IPS DF 6.9 (cell line): ENCODE measurements around the gene VAMP7.
A peak's percentile ranks its signal among the peaks of the same experiment; 100 is the strongest.
"Not testable (repeated sequence)": the region's sequence is repeated elsewhere in the genome, so short reads cannot be mapped to it uniquely, and the experiment has no call there.

Source experiments
- DNase-seq: peaks from one replicate; pipeline ENCODE4 v3.0.0-alpha.2; 2013; ENCODE audit warnings: low read depth, low spot score
- H3K27ac ChIP-seq: one replicate; pipeline ENCODE4 v1.5.1; 2013; ENCODE audit warnings: low read length, control low read depth
- H3K27me3 ChIP-seq: 2 replicates; pipeline ENCODE4 v1.6.1; 2013; ENCODE audit warnings: mild to moderate bottlenecking, low read length; ENCODE audit not compliant: control insufficient read depth, insufficient read depth
- H3K36me3 ChIP-seq: 2 replicates; pipeline ENCODE4 v1.6.1; 2013; ENCODE audit warnings: low read length; ENCODE audit not compliant: control insufficient read depth, insufficient read depth
- H3K4me1 ChIP-seq: 2 replicates; pipeline ENCODE4 v1.6.1; 2013; ENCODE audit warnings: low read length; ENCODE audit not compliant: control insufficient read depth, insufficient read depth
- H3K4me3 ChIP-seq: 2 replicates; pipeline ENCODE4 v1.5.1; 2013; ENCODE audit warnings: mild to moderate bottlenecking, low read length
- H3K9me3 ChIP-seq: 2 replicates; pipeline ENCODE4 v1.6.1; 2013; ENCODE audit warnings: low read length, inconsistent platforms; ENCODE audit not compliant: control insufficient read depth, insufficient read depth
- WGBS: extraction: QIAGEN DNeasy Blood & Tissue Kit; methylation state at CpG from one replicate; pipeline ENCODE4 v1.1.7; 2013; ENCODE audit warnings: mixed read lengths, missing lambda C conversion rate; ENCODE audit not compliant: insufficient read length, insufficient coverage; 5-methylcytosine and 5-hydroxymethylcytosine counted together

VAMP7 gene, protein sequence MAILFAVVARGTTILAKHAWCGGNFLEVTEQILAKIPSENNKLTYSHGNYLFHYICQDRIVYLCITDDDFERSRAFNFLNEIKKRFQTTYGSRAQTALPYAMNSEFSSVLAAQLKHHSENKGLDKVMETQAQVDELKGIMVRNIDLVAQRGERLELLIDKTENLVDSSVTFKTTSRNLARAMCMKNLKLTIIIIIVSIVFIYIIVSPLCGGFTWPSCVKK

DNA sequence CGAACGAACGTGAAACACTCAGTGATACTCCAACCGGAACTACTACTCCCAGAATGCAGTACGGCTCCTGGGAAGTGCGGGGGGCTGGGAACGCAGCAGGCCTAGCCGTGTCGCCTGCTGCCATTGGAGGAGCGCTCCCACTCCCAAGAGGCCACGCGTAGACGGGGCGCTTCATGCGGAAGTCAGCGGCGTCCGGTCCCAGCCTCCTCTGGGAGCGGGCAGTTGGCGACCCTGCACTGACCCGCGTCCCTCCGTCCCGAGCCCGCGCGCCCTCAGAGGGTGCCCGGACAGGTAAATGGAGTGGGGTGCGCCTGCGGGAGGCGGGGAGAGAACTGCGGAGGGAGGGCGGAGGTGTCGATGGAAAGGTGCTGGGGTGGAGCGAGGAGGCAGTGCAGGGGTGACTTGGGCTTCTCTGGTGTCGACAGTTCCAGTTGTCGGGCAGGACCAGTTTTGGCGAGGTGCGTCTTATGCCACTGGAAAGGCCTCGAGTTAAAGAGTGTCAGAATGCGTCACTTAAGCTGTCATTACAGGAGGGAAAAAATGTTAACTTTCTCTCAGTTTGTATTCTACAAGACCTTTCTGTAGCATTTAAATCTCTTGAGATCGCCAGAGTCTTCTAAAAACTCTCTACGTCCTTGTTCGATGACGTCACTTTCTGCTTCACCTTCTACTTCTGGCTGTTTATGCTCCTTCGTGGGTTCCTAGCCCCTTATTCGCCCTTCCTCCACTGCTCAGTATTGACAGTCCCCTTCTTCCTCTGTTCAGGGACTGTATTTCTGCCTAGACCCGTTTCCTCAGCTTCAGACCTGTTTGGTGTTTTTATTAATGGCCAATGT, at the start of gene VAMP7:
TSS of gene VAMP7 (plus strand) at position 188 of the 836 bp plus-strand sequence. CDS start 8,122 bp downstream, outside the sequence.
- DNase-seq, result peak; percentile 37
- Histone ChIP-seq H3K4me1 (no peaks in the 10 kb centered on the region), H3K27me3 (no peaks in the 10 kb centered on the region), H3K27ac (no peak within 1 kb of the TSS), H3K36me3 (no peaks in the 10 kb centered on the region), H3K4me3 (peak within 1 kb of the TSS; percentile 100), H3K9me3 (no peaks in the 10 kb centered on the region)
- no CpG with 5 or more reads among the region's 48 CpGs for WGBS

DNA sequence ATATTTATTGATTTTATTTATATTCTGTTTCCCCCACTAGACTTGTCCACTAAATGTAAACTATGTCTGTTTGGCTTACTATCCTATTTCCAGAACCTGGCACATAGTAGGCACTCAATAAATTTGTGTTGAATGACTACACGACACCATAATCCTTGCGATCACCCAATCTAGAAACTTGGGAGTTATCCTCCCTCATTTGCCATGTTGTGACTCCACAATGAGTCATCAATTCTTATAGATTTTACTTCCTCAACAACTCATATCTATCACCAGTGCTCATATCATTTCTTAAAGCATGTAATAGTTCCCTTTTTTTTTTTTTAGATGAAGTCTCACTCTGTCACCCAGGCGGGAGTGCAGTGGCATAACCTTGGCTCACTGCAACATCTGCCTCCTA, 39.9 kb upstream of the VAMP7 start:
- Histone ChIP-seq H3K4me3 (no peak overlapping the region), H3K9me3 (no peaks in the 10 kb centered on the region; the same call in 1 of the 2 replicates)
- WGBS, result no CpG with 5 or more reads among the region's 3 CpGs

DNA sequence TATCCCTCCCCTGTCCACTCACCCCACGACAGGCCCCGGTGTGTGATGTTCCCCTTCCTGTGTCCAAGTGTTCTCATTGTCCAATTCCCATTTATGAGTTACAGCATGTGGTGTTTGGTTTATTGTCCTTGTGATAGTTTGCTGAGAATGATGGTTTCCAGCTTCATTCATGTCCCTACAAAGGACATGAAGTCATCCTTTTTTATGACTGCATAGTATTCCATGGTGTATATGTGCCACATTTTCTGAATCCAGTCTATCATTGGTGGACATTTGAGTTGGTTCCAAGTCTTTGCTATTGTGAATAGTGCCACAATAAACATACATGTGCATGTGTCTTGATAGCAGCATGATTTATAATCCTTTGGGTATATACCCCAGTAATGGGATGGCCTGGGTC, 29.4 kb upstream of the VAMP7 start:
- not testable (repeated sequence) for H3K4me1 ChIP-seq, H3K27ac ChIP-seq, H3K36me3 ChIP-seq, H3K9me3 ChIP-seq, H3K27me3 ChIP-seq, H3K4me3 ChIP-seq, DNase-seq
- WGBS, result no CpG with 5 or more reads among the region's 2 CpGs

More for the DNA sequence above, 39.9 kb upstream of the VAMP7 start:
- DNase-seq, result no peak
- no peaks in the 10 kb centered on the region for H3K27me3 ChIP-seq
- H3K27ac ChIP-seq, result no peak overlapping the region
- H3K36me3 ChIP-seq, result no peaks in the 10 kb centered on the region
- H3K4me1 ChIP-seq, result no peaks in the 10 kb centered on the region

DNA sequence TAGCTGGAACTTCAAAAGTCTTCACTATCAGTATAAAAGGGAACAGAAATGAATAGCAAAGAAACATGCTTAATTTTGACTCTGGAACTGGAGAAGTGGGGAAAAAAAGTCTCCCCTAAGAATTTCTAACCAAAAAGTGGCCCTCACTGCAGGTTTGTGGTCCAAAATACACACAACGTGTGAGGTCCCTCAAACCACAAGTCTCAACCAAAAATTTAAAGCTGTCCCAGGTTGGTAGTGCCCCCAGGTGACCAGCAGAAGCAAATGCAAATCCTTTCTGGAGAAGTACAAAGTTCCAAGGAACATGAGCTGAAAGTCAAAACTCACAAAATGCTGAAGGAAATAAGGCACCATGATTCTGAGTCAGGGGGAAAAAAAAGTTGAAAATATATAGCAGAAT, 23.6 kb upstream of the VAMP7 start:
- no CpG with 5 or more reads among the region's 1 CpG for WGBS
- Histone ChIP-seq H3K36me3 (no peaks in the 10 kb centered on the region), H3K9me3 (no peaks in the 10 kb centered on the region), H3K4me3 (no peak overlapping the region), H3K27ac (no peak overlapping the region), H3K27me3 (no peaks in the 10 kb centered on the region), H3K4me1 (no peaks in the 10 kb centered on the region)
- no peak for DNase-seq

- DNase-seq, result no peak
- peaks cover 2% of the 10 kb centered on the region; the same call in 1 of the 2 replicates for H3K9me3 ChIP-seq
- no CpG with 5 or more reads among the region's 1 CpG for WGBS
Measured at GRCh38 chrX:155864655-155865054, 16.5 kb upstream of the VAMP7 start.

DNA sequence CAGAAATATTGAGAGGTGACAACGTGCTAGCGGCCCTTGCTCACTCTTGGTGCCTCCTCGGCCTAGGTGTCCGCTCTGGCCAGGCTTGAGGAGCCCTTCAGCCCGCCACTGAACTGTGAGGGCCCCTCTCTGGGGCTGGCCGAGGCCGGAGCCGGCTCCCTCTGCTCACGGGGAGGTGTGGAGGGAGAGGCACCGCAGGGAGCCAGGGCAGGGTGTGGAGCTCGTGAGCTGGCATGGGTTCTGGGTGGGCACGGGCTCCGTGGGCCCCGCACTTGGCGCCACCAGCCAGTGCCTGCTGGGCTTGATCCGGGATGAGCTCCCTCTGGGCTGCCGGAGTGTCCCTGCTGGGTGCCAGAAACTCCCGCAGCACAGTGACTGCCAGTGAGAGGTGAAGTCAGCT, 16.0 kb upstream of the VAMP7 start:
- Histone ChIP-seq H3K27ac (no peak overlapping the region), H3K9me3 (peaks cover 2% of the 10 kb centered on the region; the same call in 1 of the 2 replicates), H3K4me1 (no peaks in the 10 kb centered on the region), H3K4me3 (no peak overlapping the region), H3K27me3 (no peaks in the 10 kb centered on the region), H3K36me3 (no peaks in the 10 kb centered on the region)
- WGBS, result no CpG with 5 or more reads among the region's 18 CpGs
- DNase-seq, result no peak

More at GRCh38 chrX:155864655-155865054, 16.5 kb upstream of the VAMP7 start:
- no peaks in the 10 kb centered on the region for H3K27me3 ChIP-seq
- H3K4me3 ChIP-seq, result no peak overlapping the region
- H3K27ac ChIP-seq, result no peak overlapping the region
- H3K36me3 ChIP-seq, result no peaks in the 10 kb centered on the region
- H3K4me1 ChIP-seq, result no peaks in the 10 kb centered on the region

DNA sequence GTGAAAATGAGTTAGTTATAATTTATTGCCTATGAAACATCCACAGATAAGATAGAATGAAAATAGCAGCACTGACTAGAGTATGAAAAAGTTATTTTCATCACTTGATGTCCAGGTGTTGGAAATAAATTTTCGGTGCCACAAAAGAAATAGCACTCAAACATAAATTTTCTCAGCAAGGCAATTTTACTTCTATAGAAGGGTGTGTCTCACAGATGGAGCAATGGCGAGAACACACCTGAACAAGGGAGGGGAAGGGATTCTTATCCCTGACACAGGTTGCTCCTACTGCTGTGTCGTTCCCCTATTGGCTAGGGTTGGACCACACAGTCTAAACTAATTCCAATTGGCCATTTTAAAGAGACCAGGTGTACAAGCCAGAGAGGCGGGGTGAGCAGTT, 13.3 kb upstream of the VAMP7 start:
- no peaks in the 10 kb centered on the region for H3K36me3 ChIP-seq
- no peak overlapping the region for H3K27ac ChIP-seq
- peaks cover 2% of the 10 kb centered on the region; the same call in 1 of the 2 replicates for H3K9me3 ChIP-seq
- H3K4me1 ChIP-seq, result no peaks in the 10 kb centered on the region
- no peak for DNase-seq
- H3K4me3 ChIP-seq, result no peak overlapping the region
- H3K27me3 ChIP-seq, result no peaks in the 10 kb centered on the region
- no CpG with 5 or more reads among the region's 4 CpGs for WGBS

DNA sequence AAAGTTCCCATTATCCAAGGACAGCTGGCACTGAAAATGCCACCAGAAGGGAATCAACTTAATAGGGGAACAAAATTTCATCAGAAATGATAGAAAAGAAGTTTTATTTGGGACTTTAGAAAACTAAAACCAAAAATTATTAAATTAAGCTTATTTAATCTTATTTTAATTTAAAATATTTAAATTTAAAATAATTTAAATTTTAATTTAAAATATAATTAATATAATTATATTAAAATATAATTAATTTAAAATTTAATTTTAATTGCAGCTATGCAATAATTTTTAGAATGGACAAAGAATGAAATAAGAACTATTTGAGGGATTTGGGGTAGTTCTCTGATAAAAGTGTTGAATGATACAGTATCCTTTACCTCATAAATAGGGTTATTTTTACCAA, 10.2 kb upstream of the VAMP7 start:
- Histone ChIP-seq H3K9me3 (peaks cover 3% of the 10 kb centered on the region; the same call in 1 of the 2 replicates), H3K27ac (no peak overlapping the region), H3K36me3 (no peaks in the 10 kb centered on the region), H3K27me3 (no peaks in the 10 kb centered on the region), H3K4me3 (no peak overlapping the region), H3K4me1 (no peaks in the 10 kb centered on the region)
- DNase-seq, result no peak

DNA sequence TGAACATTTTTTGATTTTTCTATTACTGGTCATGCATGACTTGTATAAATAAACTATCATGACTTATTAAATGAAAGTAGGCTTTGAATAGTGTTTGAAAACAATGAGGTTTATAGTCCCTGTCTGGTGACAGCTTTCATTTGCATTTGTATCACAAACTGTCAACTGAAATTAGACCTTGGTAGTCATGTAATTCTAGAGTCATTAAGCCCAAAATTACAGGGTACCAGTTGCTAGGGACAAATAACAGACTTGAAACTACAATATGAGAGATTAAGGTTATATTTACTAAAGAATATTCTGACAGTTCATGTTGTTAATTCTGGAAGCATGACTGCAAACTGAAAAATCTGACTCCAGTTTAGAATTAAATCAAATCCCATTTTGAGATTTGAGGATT, 9.2 kb upstream of the VAMP7 start:
- no peak for DNase-seq
- Histone ChIP-seq H3K27me3 (no peaks in the 10 kb centered on the region), H3K36me3 (no peaks in the 10 kb centered on the region), H3K9me3 (0 out of 2 replicates have a peak, but pooled peaks cover 1% of the 10 kb centered on the region), H3K27ac (no peak overlapping the region), H3K4me1 (no peaks in the 10 kb centered on the region), H3K4me3 (no peak overlapping the region)

DNA sequence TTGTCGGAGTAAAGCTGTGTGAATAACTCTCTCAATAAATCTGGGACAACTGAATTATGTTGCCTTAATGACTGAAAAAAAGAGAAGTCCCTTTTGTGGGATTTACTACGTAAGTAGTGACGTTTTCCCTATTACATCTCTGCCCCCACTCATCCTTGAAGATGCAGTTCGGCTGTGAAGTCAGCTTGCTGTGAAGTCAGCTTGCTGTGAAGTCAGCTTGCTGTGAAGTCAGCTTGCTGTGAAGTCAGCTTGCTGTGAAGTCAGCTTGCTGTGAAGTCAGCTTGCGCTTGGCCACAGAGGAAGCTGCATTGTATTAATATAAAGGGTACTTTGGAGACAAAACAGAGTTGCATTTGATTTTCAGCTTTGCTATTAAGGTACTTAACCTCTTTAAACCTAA, 8.0 kb upstream of the VAMP7 start:
- Histone ChIP-seq H3K4me1 (no peaks in the 10 kb centered on the region), H3K9me3 (0 out of 2 replicates have a peak, but pooled peaks cover 1% of the 10 kb centered on the region), H3K4me3 (no peak overlapping the region), H3K36me3 (no peaks in the 10 kb centered on the region), H3K27me3 (no peaks in the 10 kb centered on the region), H3K27ac (no peak overlapping the region)
- WGBS, result no CpG with 5 or more reads among the region's 5 CpGs
- no peak for DNase-seq
